ENCODE data around the gene SERAC1.
"Not testable (repeated sequence)": the region's sequence is repeated elsewhere in the genome, so short reads cannot be mapped to it uniquely, and the experiment has no call there.

The SERAC1 gene

DNA sequence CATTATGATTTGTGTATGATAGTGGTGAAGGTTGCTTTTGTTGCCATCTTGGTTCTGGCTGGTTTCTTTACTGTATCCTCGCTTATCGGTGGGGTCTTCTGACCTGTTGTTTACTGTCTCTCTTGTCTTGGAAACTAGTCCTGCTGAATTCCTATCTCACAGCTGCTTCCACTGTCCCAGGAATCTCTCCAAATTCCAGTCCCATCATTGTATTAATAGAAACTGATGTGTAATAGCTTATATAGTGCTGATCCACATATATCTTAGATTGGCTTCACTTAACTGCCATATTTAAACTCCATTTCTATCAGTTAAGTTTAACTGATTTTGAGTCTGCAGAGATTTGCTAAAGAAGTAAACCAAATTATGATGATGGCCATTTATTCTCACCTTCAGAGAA, 6.0 kb upstream of the SERAC1 start:
- DNase-seq, result no peak

DNA sequence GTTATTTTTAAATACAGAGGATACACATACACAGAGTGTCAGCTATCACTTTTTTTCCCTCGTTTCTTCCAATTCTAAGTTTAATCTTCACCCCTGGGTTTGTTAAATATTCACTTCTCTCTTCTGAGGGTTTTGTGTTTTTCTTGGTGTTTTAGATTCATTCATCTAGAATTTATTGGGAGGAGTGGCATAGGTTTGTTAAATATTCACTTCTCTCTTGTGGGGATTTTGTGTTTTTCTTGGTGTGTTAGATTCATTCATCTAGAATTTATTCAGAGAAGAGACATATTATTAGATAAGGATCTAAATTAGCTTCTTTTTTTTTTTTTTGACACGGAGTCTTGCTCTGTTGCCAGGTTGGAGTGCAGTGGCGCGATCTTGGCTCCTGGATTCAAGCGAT, 3.9 kb upstream of the SERAC1 start:
- no peak for DNase-seq

DNA sequence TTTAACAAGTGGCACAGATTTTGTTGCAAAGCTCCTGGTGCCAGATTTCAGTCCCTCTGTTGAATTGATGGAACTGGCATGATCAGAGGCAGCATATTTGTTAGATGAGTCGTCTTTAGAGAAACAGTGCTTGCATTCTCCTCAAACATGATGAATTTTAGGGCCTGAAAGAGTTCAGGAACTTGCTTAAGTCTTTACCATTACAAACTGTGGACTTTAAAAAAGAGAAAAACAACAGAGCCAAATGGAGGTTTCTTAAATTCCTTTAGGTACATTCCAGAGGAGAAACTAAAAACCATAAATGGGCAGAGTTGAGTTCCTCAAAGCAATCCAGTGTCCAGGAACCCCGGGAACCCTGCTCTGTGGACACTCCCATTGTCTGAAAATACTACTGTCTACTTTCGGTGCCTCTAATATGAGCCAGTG, 2.6 kb upstream of the SERAC1 start:
- DNase-seq, result no peak

DNA sequence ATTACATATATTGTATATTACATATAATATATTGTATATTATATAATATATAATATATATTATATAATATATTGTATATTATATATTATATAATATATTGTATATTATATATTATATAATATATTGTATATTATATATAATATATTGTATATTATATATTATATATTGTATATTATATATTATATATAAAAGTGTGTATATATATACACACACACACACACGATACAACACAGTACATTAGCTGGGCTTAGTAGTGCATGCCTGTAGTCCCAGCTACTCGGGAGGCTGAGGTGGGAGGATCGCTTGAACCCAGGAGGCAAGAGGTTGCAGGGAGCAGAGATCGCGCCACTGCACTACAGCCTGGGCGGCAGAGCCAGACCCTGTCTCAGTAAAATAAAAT, 1.6 kb upstream of the SERAC1 start:
- DNase-seq, result not testable (repeated sequence)

DNA sequence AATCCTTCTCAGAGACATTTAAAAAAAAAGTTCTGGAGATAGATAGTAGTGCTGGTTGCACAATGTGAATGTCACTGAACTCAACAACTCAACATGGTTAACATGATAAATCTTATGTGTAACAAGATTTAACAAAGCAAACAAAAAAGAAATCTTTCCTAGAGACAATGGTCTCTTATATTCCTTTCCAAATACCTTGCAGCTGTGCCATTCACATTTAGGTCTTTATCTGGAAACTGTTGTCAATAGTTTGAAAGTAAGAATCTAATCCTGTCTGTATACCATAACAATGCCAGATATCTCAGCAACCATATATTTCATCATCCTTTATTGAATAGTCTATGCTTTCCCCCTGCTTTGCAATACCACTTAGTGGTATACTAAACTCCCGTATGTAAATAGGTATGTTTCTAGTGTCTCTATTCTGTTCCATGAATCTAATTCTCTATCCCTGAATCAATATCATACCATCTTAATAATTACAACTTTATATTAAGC, 2.1 kb downstream of the SERAC1 start:
- no peak for DNase-seq

DNA sequence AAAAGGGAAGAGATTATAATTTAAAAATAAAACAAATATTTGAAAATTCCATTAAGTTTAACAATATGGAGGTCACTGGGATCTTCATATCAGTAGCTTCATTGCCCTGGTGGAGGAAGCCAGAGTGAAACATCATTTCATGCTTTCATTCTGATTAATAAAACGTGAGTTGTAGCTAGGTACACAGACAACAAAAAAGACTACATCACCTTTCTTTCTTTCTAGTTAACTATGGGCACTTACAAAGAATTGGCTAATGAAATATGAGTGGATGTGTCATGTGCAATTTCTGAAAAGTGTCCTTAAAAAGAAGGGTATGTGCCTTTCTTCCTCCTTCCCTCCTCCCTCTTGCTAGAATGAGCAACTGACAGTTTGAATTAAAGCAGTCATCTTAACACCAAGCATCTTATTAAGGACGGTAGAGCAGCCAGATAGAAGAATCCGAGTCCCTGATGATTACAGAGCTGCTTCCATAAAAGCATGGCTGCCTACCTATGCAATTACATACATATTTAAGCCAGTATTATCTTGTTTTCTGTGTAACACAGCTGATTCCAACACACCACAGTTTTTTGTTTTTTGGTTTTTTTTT, 3.4 kb downstream of the SERAC1 start:
- no peak for DNase-seq

DNA sequence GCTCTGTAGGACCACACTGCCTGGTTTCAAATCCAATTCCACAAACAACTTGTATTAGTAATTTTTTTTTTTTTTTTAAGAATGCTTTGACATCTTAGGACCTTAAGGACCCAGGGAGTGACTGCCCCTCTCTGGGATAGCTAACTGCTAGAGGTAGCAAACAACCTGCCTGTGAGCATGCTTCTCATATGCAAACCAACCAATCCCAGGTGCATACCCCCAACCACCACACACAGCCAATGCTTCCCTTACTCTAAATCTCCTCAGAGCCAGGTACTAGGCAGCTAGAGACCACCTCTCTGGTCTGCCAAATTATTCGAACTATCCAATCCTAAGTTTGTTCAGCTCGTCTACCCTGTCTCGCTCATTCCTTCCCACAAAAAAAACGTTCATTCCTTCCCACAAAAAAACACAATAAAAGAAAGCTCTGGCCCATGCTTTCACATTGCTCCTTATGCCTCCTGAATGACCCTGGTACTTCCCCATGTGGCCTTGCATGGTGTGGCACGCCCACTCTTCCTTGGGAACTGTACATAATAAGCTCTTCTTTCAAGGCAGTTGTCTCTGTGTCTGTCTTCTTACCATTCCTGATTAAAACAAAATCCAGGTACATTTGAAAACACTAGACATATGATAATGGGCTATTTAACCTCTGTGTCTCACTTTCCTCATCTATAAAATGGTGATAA, 6.4 kb downstream of the SERAC1 start:
- no peak for DNase-seq

DNA sequence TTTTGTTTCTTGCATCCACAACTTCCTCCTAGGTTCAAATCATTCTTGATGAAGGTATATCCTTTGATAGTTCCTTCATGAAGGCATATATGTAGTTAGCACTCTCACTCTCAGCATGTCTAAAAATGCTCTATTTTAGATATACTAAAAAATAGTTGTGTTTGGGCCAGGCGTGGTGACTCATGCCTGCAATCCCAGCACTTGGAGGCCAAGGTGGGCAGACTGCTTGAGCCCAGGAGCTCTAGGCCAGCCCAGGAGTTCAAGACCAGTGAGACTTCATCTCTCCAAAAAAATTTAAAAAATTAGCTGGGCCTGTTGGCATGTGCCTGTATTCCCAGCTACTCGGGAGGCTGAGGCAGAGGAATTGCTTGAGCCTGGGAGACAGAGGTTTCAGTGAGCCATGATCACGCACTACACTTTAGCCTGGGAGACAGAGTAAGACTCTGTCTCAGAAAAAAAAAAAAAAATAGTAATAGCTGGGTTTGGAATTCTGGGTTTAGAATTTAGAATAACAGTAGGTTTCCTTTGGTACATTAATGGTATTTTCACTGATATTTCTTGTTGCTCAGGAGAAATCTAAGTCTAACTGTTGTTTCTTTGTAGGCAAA, 7.0 kb downstream of the SERAC1 start:
- no peak for DNase-seq

DNA sequence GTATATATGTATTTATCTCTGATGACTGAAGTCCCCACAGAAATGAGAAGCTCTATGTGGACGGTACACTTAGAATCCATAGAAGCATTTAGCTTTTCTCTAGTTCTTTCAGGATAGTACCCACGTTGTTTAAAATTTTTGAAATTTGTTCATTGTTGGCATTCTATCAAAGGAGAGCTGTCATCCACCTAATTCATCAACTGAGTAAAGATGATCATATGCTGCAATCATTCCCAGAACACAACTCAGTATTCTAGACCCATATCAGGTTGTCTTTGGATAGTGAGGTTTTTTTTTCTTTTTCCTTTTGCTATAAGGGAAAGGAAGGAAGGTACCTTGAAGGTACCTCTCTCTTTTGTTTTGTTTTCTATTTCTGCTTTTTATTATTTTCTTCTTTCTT, 9.3 kb downstream of the SERAC1 start:
- no peak for DNase-seq

DNA sequence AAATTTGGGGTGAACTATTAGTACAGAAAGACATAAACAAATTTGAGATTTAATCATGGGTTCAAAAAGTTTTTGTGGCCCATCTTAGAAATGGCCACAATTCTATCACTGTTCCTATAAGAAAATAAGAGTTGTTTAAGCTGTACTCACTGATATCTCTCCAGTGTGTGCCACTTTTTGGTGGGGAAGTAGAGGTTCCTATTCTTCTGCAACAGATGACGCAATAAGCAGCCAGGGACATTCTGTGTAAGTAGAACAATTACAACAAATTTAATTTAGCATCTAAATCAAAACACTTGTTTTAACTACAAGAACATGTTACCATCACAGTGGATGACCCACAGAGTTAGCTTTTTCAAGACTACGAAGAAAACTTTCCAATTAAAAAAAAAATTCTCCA, 9.9 kb downstream of the SERAC1 start:
- DNase-seq, result no peak

DNA sequence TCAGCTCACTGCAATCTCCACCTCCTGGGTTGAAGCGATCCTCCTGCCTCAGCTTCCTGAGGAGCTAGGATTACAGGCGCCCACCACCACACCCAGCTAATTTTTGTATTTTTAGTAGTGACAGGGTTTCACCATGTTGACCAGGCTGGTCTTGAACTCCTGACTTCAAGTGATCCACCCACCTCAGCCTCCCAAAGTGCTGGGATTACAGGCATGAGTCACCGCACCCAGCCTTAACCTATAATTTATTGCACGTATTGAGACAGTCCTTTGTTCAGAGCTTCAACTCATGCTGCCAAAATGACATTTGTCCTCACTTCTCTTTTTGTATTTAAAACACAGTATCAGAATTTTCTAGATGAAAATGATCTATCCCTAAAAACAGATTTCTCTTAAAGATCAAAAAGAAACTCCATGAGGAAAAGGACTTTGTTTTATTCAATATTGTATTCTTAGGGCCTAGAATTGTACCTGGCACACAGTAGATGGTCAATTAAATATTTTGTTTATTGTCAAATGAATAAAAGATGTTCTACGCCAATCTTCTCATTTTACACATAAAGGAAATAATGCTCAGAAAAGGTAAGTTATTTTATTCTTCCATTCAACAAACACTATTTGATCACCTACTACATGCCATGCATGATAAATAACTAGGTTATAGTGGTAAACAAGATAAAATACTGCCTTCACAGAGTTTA, 10.8 kb downstream of the SERAC1 start:
- DNase-seq, result no peak

DNA sequence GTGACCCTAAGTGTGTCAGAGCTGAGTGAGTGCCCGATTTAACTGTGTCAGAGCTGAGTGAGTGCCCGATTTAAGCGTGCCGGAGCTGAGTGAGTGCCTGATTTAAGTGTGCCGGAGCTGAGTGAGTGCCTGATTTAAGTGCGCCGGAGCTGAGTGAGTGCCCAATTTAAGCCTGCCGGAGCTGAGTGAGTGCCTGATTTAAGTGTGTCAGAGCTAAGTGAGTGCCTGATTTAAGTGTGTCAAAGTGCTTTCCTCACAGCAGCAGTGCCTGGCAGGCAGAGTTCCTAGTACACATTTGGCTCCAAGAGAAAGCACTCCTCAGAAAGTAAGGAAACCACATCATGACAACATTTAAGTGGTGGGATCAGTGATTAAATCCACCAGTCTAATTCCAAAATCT, 13.2 kb downstream of the SERAC1 start:
- DNase-seq, result no peak

DNA sequence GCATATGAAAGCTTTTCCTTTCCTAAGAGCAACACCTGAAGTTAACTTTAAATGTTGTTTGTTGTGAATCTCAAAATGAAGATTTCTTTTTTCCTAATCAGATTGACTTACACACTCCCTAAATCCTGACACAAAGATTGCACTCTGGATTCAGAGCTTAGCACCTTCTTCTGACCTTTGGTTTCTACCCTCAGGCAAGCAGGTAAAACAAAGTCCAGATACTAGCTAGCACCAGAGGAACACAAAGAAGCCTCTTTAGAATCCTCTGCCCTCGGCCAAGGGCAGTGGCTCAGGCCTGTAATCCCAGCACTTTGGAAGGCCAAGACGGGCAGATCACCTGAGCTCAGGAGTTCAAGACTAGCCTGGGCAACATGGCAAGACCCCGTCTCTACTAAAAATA, 14.5 kb downstream of the SERAC1 start:
- no peak for DNase-seq

DNA sequence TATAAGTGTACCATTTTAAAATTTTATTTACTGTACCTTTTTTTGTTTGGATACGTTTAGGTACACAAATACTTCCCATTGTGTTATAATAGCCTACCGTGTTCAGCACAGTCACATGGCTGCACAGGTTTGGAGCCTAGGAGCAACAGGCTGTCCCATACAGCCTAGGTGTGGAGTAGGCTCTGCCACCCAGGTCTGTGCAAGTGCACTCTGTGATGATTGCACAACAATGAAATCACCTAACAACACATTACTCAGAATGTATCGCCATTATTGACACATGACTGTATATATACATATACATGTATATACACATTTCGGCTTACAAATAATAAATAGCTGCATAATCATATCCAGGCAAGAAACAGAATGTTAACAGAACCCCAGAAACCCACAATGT, 15.4 kb downstream of the SERAC1 start:
- no peak for DNase-seq

DNA sequence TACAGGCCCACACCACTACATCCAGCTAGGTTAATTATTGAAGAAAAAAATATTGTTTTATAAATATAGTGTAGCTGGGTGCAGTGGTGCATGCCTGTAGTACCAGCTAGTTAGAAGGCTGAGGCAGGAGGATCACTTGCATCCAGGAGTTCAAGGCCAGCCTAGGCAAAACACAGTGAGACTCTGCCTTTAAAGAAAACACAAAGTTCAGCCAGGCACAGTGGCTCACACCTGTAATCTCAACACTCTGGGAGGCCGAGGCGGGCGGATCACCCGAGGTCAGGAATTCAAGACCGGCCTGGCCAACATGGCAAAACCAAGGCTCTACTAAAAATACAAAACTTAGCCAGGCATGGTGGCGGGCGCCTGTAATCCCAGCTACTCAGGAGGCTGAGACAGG, 16.0 kb downstream of the SERAC1 start:
- DNase-seq, result not testable (repeated sequence)

DNA sequence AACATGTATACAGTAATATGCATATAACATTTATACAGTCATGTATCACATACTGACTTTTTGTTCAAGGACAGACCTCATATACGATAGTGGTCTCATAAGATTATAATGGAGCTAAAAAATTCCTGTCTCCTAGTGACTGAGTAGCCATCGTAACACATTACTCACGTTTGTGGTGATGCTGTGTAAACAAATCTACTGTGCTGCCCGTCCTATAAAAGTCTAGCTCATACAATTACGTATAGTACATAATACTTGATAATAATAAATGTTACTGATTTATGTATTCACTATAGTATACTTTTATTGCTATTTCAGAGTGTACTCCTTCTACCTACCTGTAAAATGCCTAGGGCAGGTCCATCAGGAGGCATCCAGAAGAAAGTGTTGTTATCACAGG, 17.4 kb downstream of the SERAC1 start:
- DNase-seq, result no peak

DNA sequence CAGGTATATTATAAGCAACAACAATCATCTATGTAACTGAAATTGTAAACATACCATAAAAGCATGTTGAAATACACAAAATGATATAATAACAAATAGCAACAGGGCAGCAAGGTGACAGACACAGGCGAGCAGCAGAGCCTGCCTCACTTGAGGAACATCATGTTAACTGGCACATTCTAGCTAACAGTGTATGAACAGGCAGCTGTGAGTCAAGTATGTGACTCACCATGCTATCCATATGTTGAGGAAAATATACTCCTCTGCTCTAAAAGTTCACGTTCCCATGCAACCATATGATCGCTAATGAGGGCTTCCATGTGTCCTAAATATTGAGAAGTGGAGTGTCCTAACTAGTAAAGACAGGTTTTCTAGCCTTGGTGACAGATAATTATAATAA, 18.4 kb downstream of the SERAC1 start:
- DNase-seq, result no peak

DNA sequence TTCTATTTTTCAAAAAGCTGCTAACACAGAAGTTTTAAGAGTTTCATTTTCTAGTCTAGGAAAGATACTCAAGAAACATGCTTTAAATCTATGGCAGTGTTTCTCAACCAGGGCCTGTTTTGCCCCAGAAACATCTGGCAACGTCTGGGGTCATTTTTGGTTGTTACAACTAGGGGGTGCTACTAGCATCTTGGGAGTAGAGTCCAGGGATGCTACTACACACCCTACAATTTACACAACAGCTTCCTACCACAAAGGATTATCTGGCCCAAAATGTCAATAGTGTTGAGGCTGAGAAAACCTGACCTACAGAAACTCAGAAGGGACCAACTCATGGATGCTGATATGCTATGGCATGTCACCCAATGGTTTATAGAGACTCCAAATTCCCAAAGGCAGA, 24.4 kb downstream of the SERAC1 start:
- DNase-seq, result no peak

DNA sequence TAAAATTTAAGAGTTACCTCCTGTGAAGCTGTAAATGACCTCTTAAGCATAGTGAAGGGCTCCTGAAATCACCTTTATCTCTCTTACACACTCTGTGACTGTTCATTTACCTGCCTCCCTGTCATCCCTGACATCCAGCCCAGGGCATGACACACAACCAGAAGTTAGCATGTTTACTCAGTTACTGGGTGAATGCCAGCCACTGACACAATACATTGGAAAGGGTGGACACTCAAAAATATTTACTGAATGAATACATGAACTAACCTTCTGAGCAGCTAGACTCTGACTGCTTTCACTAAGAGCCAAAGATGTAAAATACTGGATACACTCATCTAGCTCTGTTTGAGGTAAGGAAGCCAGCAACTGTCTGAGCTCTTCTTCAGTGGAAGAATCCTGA, 25.3 kb downstream of the SERAC1 start:
- DNase-seq, result no peak

DNA sequence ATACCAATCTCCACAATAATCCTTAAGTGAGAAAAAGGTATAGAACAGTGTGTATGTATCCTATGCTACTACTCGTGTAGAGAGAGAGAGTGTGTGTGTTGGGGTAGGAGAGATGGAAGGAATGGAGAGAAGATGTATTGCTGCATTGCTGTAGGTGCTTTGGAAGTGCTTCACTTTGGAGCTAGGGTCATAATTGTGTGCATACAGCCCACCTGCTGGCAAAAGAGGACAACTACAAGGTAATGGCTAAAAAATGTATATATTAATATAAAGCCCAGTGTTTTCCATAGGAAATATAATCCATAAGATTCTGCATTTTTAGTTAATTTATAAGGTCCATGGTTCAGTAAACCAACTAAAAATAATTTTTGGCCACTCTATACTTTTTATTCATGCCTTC, 36.1 kb downstream of the SERAC1 start:
- no peak for DNase-seq

DNA sequence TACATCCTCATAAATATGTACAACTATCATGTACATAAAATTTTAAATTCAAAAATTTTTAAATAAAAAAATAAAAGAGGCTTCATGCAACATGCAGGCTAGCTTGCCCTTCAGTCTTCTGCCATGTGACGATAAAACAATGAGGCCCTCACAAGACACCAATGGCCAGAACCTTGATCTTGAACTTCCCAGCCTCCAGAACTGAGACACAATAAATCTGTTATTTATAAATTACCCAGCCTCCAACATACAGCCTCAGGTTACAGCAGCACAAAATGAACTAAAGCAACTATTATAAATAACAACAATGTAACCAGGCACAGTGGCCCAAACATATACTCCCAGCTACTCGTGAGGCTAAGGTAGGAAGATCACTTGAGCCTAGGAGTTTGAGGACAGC, 42.8 kb downstream of the SERAC1 start:
- no peak for DNase-seq

DNA sequence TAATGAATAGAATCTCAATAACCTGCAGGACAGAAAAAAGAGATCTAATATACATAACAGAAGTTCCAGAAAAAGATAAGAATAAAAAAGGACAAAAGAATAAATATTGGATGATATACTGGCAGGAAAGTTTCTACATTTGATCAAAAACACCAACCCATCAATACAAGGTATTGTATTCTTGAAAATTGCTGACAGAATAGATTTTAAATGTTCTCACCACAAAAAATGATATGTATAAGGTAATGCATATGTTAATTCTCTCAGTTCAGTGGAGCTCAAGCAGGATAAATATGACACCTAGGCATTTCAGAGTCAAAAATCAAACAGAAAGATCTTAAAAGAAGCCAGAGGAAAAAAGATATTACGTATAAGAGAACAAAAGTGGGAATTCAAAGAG, 43.8 kb downstream of the SERAC1 start:
- no peak for DNase-seq

DNA sequence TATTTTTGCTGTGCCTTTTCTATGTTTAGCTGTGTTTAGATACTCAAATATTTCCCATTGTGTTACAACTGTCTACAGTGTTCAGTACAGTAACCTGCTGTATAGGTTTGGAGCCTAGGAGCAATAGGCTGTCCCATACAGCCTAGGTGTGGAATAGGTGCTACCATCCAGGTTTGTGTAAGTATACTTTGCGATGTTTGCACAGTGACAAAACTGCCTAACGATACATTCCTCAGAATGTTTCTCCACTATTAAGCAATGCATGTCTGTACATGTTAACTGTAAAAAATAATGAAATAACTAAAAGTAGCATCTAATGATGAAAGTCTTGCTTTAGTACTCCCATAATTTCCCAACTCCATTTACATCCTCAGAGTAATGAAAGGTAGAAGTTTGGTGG, 46.0 kb downstream of the SERAC1 start:
- DNase-seq, result no peak

DNA sequence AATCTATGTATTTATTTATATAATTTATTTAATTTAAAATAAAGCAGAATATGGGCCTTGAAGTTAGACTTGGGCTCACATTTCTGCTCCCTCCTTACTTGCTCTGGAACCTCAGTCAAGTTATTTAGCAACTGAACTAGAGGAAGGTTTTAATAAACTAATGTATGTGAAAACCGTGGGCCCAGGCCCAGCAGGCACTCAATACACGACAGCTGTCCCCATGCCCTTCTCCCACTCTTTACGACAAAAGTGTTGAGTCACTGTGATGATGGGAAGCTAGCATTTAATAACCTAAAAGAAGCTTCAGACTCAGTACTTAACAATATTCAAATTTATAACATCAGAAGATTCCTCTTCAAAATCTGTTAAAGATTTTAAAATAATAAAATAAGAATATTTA, 46.7 kb downstream of the SERAC1 start:
- DNase-seq, result no peak

Measured in stimulated activated naive CD4-positive, alpha-beta T cell treated with Interleukin-2 at 50 U/mL for 16 hours (primary cell).